Inflammatory macrophage treated with lipopolysaccharide for 1 hour (primary cell): ENCODE data around the gene LCE1C.

Experiments
- DNase-seq, 2 donors: peaks; one replicate each; pipeline ENCODE4 v3.0.0-alpha.2; 2020 to 2022

The LCE1C gene

DNA sequence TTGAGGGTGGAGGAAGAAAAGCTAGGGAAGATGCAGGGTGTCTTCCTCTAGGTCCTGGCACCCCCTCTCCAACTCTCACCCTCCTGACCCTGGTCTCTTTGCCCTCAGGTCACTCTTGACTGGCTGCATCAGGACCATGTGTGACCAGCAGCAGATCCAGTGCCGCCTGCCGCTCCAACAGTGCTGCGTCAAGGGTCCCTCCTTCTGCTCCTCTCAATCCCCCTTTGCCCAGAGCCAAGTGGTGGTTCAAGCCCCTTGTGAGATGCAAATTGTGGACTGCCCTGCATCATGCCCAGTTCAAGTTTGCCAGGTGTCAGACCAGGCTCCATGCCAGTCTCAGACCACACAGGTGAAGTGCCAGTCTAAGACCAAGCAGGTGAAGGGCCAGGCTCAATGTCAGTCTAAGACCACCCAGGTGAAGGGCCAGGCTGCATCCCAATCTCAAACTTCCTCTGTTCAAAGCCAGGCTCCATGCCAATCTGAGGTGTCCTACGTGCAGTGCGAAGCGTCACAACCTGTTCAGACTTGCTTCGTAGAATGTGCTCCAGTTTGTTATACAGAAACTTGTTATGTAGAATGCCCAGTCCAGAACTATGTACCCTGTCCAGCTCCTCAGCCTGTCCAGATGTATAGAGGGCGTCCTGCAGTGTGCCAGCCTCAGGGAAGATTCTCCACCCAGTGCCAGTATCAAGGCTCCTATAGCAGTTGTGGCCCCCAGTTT, 46.8 kb downstream of the LCE1C start:
- no peak for DNase-seq

DNA sequence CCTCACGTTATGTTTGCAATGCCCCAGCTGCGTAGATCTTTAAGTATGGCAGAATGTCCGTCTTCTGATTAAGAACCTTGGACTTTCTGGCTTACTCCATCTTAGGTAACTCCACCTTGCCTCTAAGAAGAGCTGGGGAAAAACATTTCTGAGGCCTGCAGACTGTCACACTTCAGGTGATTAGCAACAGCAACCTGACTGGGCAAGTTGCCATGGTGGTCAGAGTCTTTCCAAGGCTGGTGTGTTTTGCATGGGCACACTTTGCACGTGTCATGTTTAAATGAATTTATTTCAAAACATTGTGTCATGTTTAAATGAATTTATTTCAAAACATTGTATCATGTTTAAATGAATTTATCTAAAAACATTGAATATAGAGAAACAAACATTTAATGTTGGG, 47.8 kb downstream of the LCE1C start:
- DNase-seq: no peak

DNA sequence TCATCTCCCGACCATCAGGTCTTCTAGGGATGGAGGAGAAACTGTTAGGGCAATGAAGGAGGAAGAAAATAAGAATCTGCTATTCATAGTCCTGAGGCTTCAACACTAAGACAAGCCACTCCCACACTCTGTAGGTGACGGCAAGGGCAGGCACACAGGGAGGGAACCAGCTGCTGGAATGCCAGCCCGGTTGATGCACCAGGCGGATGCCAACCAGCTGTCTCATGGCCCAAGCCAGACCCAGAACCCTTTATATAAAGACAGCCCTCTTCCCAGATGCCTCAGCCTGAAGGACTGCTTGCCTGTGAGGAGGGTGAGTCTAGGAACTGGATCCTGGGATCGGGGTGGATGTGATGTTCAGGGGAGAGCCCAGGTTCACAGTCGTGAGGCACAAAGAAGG, 48.7 kb downstream of the LCE1C start, which contains the start of gene KPRP:
KPRP (plus strand) TSS at position 279 of the 400 bp plus-strand sequence. CDS start 1,564 bp downstream, outside the sequence.
- DNase-seq: no peak

DNA sequence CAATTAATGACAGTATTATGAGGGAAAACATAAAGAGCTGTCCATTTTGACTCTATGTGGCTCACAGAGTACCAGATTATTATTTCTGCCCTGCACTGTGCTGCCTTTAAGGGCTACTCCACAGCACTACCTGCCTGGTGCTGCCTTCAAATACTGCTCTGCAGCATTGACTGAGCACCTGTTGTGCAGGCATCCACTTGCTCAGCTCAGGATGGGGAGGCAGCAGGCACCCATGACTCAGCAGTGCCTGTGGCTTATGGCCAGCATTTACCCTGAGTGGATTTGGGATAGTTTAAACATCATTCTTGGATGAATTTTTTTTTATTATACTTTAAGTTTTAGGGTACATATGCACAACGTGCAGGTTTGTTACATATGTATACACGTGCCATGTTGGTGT, 49.6 kb downstream of the LCE1C start:
- DNase-seq: no peak
